HG03025 (cell line): ENCODE results near the gene CHI3L2.

Source experiments
- ATAC-seq: cut with Tn5 transposase; IDR thresholded peaks from one replicate; pipeline ENCODE4 v1.9.1; 2021; ENCODE audit warnings: mild to moderate bottlenecking, moderate library complexity; ENCODE audit not compliant: unreplicated experiment, low FRiP score

The CHI3L2 gene

GRCh38 chr1:111242805-111243523, 15.5 kb downstream of the CHI3L2 start:
- no peak for ATAC-seq

GRCh38 chr1:111247125-111247838, 19.8 kb downstream of the CHI3L2 start:
- no peak for ATAC-seq

GRCh38 chr1:111249960-111250359, 22.4 kb downstream of the CHI3L2 start:
- no peak for ATAC-seq

- ATAC-seq, result no peak
Measured at GRCh38 chr1:111251570-111251969, 24.1 kb downstream of the CHI3L2 start.

GRCh38 chr1:111252786-111253185, 25.3 kb downstream of the CHI3L2 start:
- no peak for ATAC-seq

GRCh38 chr1:111253876-111254275, 26.4 kb downstream of the CHI3L2 start:
- no peak for ATAC-seq

- no peak for ATAC-seq
Measured at GRCh38 chr1:111256988-111257658, 29.6 kb downstream of the CHI3L2 start.

- no peak for ATAC-seq
Measured at GRCh38 chr1:111267801-111268508, 40.4 kb downstream of the CHI3L2 start.

GRCh38 chr1:111269825-111270406, 42.4 kb downstream of the CHI3L2 start:
- ATAC-seq, result no peak

- no peak for ATAC-seq
Measured at GRCh38 chr1:111270771-111271463, 43.4 kb downstream of the CHI3L2 start.

GRCh38 chr1:111271464-111271801, 43.9 kb downstream of the CHI3L2 start:
- no peak for ATAC-seq

- ATAC-seq, result no peak
Measured at GRCh38 chr1:111272081-111272480, 44.6 kb downstream of the CHI3L2 start.

GRCh38 chr1:111274653-111275052, 47.1 kb downstream of the CHI3L2 start:
- ATAC-seq, result no peak

GRCh38 chr1:111275079-111275478, 47.6 kb downstream of the CHI3L2 start:
- no peak for ATAC-seq

- ATAC-seq, result no peak
Measured at GRCh38 chr1:111275780-111276433, 48.4 kb downstream of the CHI3L2 start.

GRCh38 chr1:111279144-111279543, 51.6 kb downstream of the CHI3L2 start:
- no peak for ATAC-seq

GRCh38 chr1:111280267-111280666, 52.8 kb downstream of the CHI3L2 start:
- ATAC-seq, result no peak

GRCh38 chr1:111281411-111281810, 53.9 kb downstream of the CHI3L2 start:
- no peak for ATAC-seq

GRCh38 chr1:111283838-111284237, 56.3 kb downstream of the CHI3L2 start:
- ATAC-seq, result no peak

GRCh38 chr1:111285879-111286278, 58.4 kb downstream of the CHI3L2 start:
- no peak for ATAC-seq
